ENCODE measurements around the gene CREG2.

DNA sequence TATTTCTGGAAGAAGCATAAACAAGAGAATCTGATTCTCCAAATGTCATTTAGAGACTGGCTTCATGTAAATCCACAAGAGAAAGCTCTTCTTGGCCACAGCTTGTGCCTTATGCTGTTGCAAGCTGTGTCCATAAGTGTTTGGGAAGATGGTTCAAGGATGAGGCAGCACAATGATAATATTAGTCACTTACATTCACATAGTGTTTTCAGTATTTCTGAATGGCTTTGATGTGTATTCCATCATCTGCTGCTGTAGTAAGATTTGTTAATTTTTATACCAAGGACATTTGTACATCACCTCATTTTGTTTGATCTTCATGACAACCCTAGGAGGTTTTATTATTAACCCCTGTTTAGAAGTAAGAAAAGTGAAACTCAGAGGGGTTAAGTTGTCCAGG lies 29.9 kb downstream of the CREG2 start:
- TF ChIP-seq, protein P1, sequence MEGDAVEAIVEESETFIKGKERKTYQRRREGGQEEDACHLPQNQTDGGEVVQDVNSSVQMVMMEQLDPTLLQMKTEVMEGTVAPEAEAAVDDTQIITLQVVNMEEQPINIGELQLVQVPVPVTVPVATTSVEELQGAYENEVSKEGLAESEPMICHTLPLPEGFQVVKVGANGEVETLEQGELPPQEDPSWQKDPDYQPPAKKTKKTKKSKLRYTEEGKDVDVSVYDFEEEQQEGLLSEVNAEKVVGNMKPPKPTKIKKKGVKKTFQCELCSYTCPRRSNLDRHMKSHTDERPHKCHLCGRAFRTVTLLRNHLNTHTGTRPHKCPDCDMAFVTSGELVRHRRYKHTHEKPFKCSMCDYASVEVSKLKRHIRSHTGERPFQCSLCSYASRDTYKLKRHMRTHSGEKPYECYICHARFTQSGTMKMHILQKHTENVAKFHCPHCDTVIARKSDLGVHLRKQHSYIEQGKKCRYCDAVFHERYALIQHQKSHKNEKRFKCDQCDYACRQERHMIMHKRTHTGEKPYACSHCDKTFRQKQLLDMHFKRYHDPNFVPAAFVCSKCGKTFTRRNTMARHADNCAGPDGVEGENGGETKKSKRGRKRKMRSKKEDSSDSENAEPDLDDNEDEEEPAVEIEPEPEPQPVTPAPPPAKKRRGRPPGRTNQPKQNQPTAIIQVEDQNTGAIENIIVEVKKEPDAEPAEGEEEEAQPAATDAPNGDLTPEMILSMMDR (IDR thresholded peaks at IDR 0.05 in 4 of 5, conservative IDR thresholded peaks at IDR 0.05 in 1 of 5) = no peak
- TF ChIP-seq POLR2A (IDR thresholded peaks at IDR 0.05) = no peak

Measured in gastrocnemius medialis (tissue), 4 donors.